GM18870 (cell line): ENCODE data around the gene BEND3.
"Not testable (repeated sequence)": the region's sequence is repeated elsewhere in the genome, so short reads cannot be mapped to it uniquely, and the experiment has no call there.

ENCODE experiments used
- ATAC-seq: cut with Tn5 transposase; IDR thresholded peaks from one replicate; pipeline ENCODE4 v1.9.1; 2021; ENCODE audit warnings: moderate library complexity; ENCODE audit not compliant: unreplicated experiment

Gene BEND3

GRCh38 chr6:107121964-107122495, 6.7 kb upstream of the BEND3 start:
- ATAC-seq, result no peak

- no peak for ATAC-seq
These were observed 6.0 kb upstream of the BEND3 start for GRCh38 chr6:107121266-107121665.

- ATAC-seq, result no peak
These were observed 5.1 kb upstream of the BEND3 start for GRCh38 chr6:107120404-107120803.

GRCh38 chr6:107118976-107119375, 3.7 kb upstream of the BEND3 start:
- no peak for ATAC-seq

- ATAC-seq, result not testable (repeated sequence)
These were observed 3.2 kb upstream of the BEND3 start for GRCh38 chr6:107118540-107118939.

- ATAC-seq, result no peak
These were observed 1.6 kb upstream of the BEND3 start for GRCh38 chr6:107116931-107117330.

- no peak for ATAC-seq
These were observed 1.1 kb upstream of the BEND3 start for GRCh38 chr6:107116328-107116892.

GRCh38 chr6:107115695-107116327, 496 bp upstream of the BEND3 start:
- no peak for ATAC-seq

GRCh38 chr6:107114213-107114925, 946 bp downstream of the BEND3 start:
- peak; percentile 41 for ATAC-seq

GRCh38 chr6:107110200-107110599, 5.1 kb downstream of the BEND3 start:
- no peak for ATAC-seq

GRCh38 chr6:107108201-107108890, 7.0 kb downstream of the BEND3 start:
- ATAC-seq, result no peak

- no peak for ATAC-seq
These were observed 7.5 kb downstream of the BEND3 start for GRCh38 chr6:107107791-107108190.

- ATAC-seq, result no peak
These were observed 9.2 kb downstream of the BEND3 start for GRCh38 chr6:107106165-107106564.

- no peak for ATAC-seq
These were observed 9.7 kb downstream of the BEND3 start for GRCh38 chr6:107105511-107106116.

GRCh38 chr6:107103082-107103481, 12.2 kb downstream of the BEND3 start:
- ATAC-seq, result no peak

- ATAC-seq, result no peak
These were observed 12.9 kb downstream of the BEND3 start for GRCh38 chr6:107102414-107102805.

GRCh38 chr6:107101686-107102413, 13.5 kb downstream of the BEND3 start:
- no peak for ATAC-seq

- ATAC-seq, result no peak
These were observed 14.1 kb downstream of the BEND3 start for GRCh38 chr6:107101211-107101610.

- no peak for ATAC-seq
These were observed 16.6 kb downstream of the BEND3 start for GRCh38 chr6:107098436-107099307.
